Measurements from ENCODE around the gene STPG2. TPM values are rescaled to one million over a fixed set of nuclear protein-coding genes. Genes with fewer than 3 reads are reported as not detected.

STPG2 gene
- total and polyA plus RNA-seq, 5 experiments from 2014 or later: 0.09 to 0.47 (median 0.10) TPM; not detected in 2

- Mint-ChIP-seq H3K9me3 (peaks cover 3 to 17% (median 8%) of the 10 kb centered on the region in 9 donors), H3K4me3 (no peak overlapping the region)
- ATAC-seq: no peak
Measured at GRCh38 chr4:97548943-97549583, 594.2 kb downstream of the STPG2 start.

GRCh38 chr4:97548186-97548585, 595.1 kb downstream of the STPG2 start:
- Mint-ChIP-seq H3K4me1 (no peaks in the 10 kb centered on the region), H3K36me3 (no peaks in the 10 kb centered on the region), H3K27ac (no peak overlapping the region), H3K27me3 (no peaks in the 10 kb centered on the region), H3K9me3 (peaks cover 4 to 17% (median 10%) of the 10 kb centered on the region in 9 donors), H3K4me3 (no peak overlapping the region)
- POLR2A ChIA-PET: no interaction called here
- DNase-seq (no peak), ATAC-seq (no peak)

More at GRCh38 chr4:97548943-97549583, 594.2 kb downstream of the STPG2 start:
- POLR2A ChIA-PET: no interaction called here
- Mint-ChIP-seq H3K27me3 (no peaks in the 10 kb centered on the region), H3K27ac (no peak overlapping the region), H3K36me3 (no peaks in the 10 kb centered on the region), H3K4me1 (no peaks in the 10 kb centered on the region)
- no peak for DNase-seq

GRCh38 chr4:97531351-97531750, 611.9 kb downstream of the STPG2 start:
- no peak for DNase-seq
- H3K27me3 Mint-ChIP-seq: no peaks in the 10 kb centered on the region
- peaks cover 0 to 5% (median 0%) of the 10 kb centered on the region in 3 donors for H3K36me3 Mint-ChIP-seq
- H3K4me1 Mint-ChIP-seq: no peaks in the 10 kb centered on the region
- no peak for ATAC-seq
- peaks cover 0 to 36% (median 10%) of the 10 kb centered on the region in 9 donors for H3K9me3 Mint-ChIP-seq
- H3K4me3 Mint-ChIP-seq: no peak overlapping the region
- POLR2A ChIA-PET: no interaction called here
- no peak overlapping the region for H3K27ac Mint-ChIP-seq

- peaks cover 0 to 5% (median 0%) of the 10 kb centered on the region in 3 donors for H3K36me3 Mint-ChIP-seq
- H3K27me3 Mint-ChIP-seq: no peaks in the 10 kb centered on the region
- H3K9me3 Mint-ChIP-seq: peaks cover 0 to 29% (median 10%) of the 10 kb centered on the region in 9 donors
- no peaks in the 10 kb centered on the region for H3K4me1 Mint-ChIP-seq
- no peak for DNase-seq
- POLR2A ChIA-PET: no interaction called here
- no peak for ATAC-seq
- H3K4me3 Mint-ChIP-seq: no peak overlapping the region
- no peak overlapping the region for H3K27ac Mint-ChIP-seq
Measured at GRCh38 chr4:97530676-97531075, 612.6 kb downstream of the STPG2 start.

GRCh38 chr4:97525236-97525635, 618.0 kb downstream of the STPG2 start:
- Mint-ChIP-seq H3K27ac (no peak overlapping the region), H3K27me3 (no peaks in the 10 kb centered on the region), H3K4me1 (no peaks in the 10 kb centered on the region), H3K36me3 (peaks cover 0 to 5% (median 0%) of the 10 kb centered on the region in 3 donors), H3K4me3 (no peak overlapping the region), H3K9me3 (peaks cover 2 to 29% (median 11%) of the 10 kb centered on the region in 9 donors)
- POLR2A ChIA-PET: no interaction called here
- ATAC-seq (no peak), DNase-seq (no peak)

GRCh38 chr4:97517939-97518338, 625.3 kb downstream of the STPG2 start:
- H3K36me3 Mint-ChIP-seq: no peaks in the 10 kb centered on the region
- H3K4me3 Mint-ChIP-seq: no peak overlapping the region
- no peaks in the 10 kb centered on the region for H3K27me3 Mint-ChIP-seq
- no peaks in the 10 kb centered on the region for H3K4me1 Mint-ChIP-seq
- H3K9me3 Mint-ChIP-seq: peaks cover 0 to 27% (median 13%) of the 10 kb centered on the region in 9 donors
- DNase-seq: no peak
- POLR2A ChIA-PET: no interaction called here
- ATAC-seq: no peak
- no peak overlapping the region for H3K27ac Mint-ChIP-seq

- no peak overlapping the region for H3K27ac Mint-ChIP-seq
- H3K36me3 Mint-ChIP-seq: no peaks in the 10 kb centered on the region
- no peak overlapping the region for H3K4me3 Mint-ChIP-seq
- no peaks in the 10 kb centered on the region for H3K4me1 Mint-ChIP-seq
- ATAC-seq (no peak), DNase-seq (no peak)
- peaks cover 0 to 22% (median 10%) of the 10 kb centered on the region in 9 donors for H3K9me3 Mint-ChIP-seq
- POLR2A ChIA-PET: no interaction called here
- H3K27me3 Mint-ChIP-seq: no peaks in the 10 kb centered on the region
Measured at GRCh38 chr4:97513917-97514316, 629.4 kb downstream of the STPG2 start.

Other genes starting within 250 kb of the STPG2 start
- gene RAP1GDS1, start 117.9 kb upstream of the STPG2 start, total RNA-seq: 10 to 100 TPM; 41.1 to 41.3 TPM
- 10 to 100 TPM; 23.2 to 30.7 (median 25.2) TPM for gene RAP1GDS1, start 117.9 kb upstream of the STPG2 start, polyA plus RNA-seq

All from naive thymus-derived CD8-positive, alpha-beta T cell (primary cell).